HepG2 (cell line): Measurements from ENCODE around the gene CD300A. TPM values are rescaled to one million over a fixed set of nuclear protein-coding genes. Genes with fewer than 3 reads are reported as not detected.

Source experiments
- CHD2 ChIP-seq: IDR thresholded peaks from 2 replicates; pipeline ENCODE4 v1.6.1; 2011; ENCODE audit warnings: low read depth, low read length, improper control_type of control experiment
- MAF1 ChIP-seq: sonication (generic); formaldehyde crosslinking; IDR thresholded peaks from 2 replicates; pipeline ENCODE4 v1.5.0; 2020; ENCODE audit warnings: missing genetic modification reagents, borderline replicate concordance
- MBNL3 ChIP-seq: fragments of 250-450 bp; sonication (Bioruptor Pico); conservative IDR thresholded peaks from 2 replicates; pipeline ENCODE4 v1.8.0; 2022; ENCODE audit warnings: mild to moderate bottlenecking, inconsistent platforms
- NFRKB ChIP-seq: fragments of 450-650 bp; IDR thresholded peaks from 2 replicates; pipeline ENCODE4 v1.6.1; 2017
- PAF1 ChIP-seq: IDR thresholded peaks from 2 replicates; pipeline ENCODE4 v1.6.1; 2016; ENCODE audit warnings: missing genetic modification reagents, missing compliant biosample characterization
- SATB2 ChIP-seq: sonication (generic); formaldehyde crosslinking; IDR thresholded peaks from 2 replicates; pipeline ENCODE4 v1.5.0; 2020; ENCODE audit warnings: missing genetic modification reagents
- ZFP36 ChIP-seq: fragments of 150-350 bp; IDR thresholded peaks from 2 replicates; pipeline ENCODE4 v1.6.1; 2018; ENCODE audit warnings: borderline replicate concordance, low read length, low read depth; ENCODE audit not compliant: partially characterized antibody
- ZFP62 ChIP-seq: sonication (generic); formaldehyde crosslinking; IDR thresholded peaks from 2 replicates; pipeline ENCODE4 v1.4.0; 2020; ENCODE audit warnings: missing genetic modification reagents
- ZFP82 ChIP-seq: sonication (generic); formaldehyde crosslinking; IDR thresholded peaks from 2 replicates; pipeline ENCODE4 v1.5.1; 2020; ENCODE audit warnings: mild to moderate bottlenecking, missing genetic modification reagents, borderline replicate concordance
- ZNF251 ChIP-seq: sonication (generic); formaldehyde crosslinking; IDR thresholded peaks from 2 replicates; pipeline ENCODE4 v1.9.0; 2021; ENCODE audit warnings: mild to moderate bottlenecking, missing genetic modification reagents
- ZNF326 ChIP-seq: sonication (generic); formaldehyde crosslinking; IDR thresholded peaks from 2 replicates; pipeline ENCODE4 v1.4.0; 2020; ENCODE audit warnings: missing genetic modification reagents, borderline replicate concordance
- ZNF432 ChIP-seq: sonication (generic); formaldehyde crosslinking; IDR thresholded peaks from 2 replicates; pipeline ENCODE4 v1.5.0; 2020; ENCODE audit warnings: missing genetic modification reagents, mild to moderate bottlenecking, borderline replicate concordance
- ZNF652 ChIP-seq: IDR thresholded peaks from 2 replicates; pipeline ENCODE4 v1.6.1; 2016; ENCODE audit warnings: low read depth, borderline replicate concordance
- ZNF747 ChIP-seq: sonication (generic); formaldehyde crosslinking; IDR thresholded peaks from 2 replicates; pipeline ENCODE4 v1.8.1; 2023; ENCODE audit warnings: missing genetic modification reagents, mild to moderate bottlenecking, borderline replicate concordance
- polyA plus RNA-seq, 8 experiments: library from polyadenylated mRNA; depleted of rRNA in 3 of 8; stranded (reverse) in 7 of 8; unstranded in 1 of 8; fragments of >200 nt; fragmentation: Illumina TruSeq in 4 of 8; extraction: Trizol in 4 of 8; gene quantifications; 2 replicates each; pipeline versions ENCODE4 v1.2.1 to v1.2.3, GENCODE V29; 2011 to 2016; ENCODE audit warnings: low read depth in 4 of 8, missing spikeins in 1 of 8, mixed read lengths in 1 of 8; ENCODE audit not compliant: insufficient read depth in 1 of 8
- total RNA-seq, 5 experiments: library from RNA; depleted of rRNA; stranded (reverse); fragments of >200 nt; fragmentation: Illumina TruSeq; extraction: Trizol; gene quantifications; 2 replicates each; pipeline ENCODE4 v1.2.3, GENCODE V29; 2016; ENCODE audit warnings: low read depth in 1 of 5
- TF ChIP-seq, protein P1 (sequence below): sonication (generic); formaldehyde crosslinking; IDR thresholded peaks from 2 replicates; pipeline ENCODE4 v1.4.0; 2020; ENCODE audit warnings: missing genetic modification reagents, mild to moderate bottlenecking, borderline replicate concordance
- TF ChIP-seq, protein P2 (sequence below): sonication (generic); formaldehyde crosslinking; IDR thresholded peaks from 2 replicates; pipeline ENCODE4 v1.4.0; 2020; ENCODE audit warnings: missing genetic modification reagents, borderline replicate concordance
- TF ChIP-seq, protein P3 (sequence below): sonication (generic); formaldehyde crosslinking; IDR thresholded peaks from 2 replicates; pipeline ENCODE4 v1.4.0; 2020; ENCODE audit warnings: missing genetic modification reagents
- TF ChIP-seq, protein P4 (sequence below): sonication (generic); formaldehyde crosslinking; IDR thresholded peaks from 2 replicates; pipeline ENCODE4 v1.5.0; 2020; ENCODE audit warnings: mild to moderate bottlenecking, low read depth, missing genetic modification reagents, borderline replicate concordance

The CD300A gene
- total and polyA plus RNA-seq, 2 of the 13 experiments (the other 11 are each of a cell fraction or from before 2014, with no cell fraction given), result not detected

DNA sequence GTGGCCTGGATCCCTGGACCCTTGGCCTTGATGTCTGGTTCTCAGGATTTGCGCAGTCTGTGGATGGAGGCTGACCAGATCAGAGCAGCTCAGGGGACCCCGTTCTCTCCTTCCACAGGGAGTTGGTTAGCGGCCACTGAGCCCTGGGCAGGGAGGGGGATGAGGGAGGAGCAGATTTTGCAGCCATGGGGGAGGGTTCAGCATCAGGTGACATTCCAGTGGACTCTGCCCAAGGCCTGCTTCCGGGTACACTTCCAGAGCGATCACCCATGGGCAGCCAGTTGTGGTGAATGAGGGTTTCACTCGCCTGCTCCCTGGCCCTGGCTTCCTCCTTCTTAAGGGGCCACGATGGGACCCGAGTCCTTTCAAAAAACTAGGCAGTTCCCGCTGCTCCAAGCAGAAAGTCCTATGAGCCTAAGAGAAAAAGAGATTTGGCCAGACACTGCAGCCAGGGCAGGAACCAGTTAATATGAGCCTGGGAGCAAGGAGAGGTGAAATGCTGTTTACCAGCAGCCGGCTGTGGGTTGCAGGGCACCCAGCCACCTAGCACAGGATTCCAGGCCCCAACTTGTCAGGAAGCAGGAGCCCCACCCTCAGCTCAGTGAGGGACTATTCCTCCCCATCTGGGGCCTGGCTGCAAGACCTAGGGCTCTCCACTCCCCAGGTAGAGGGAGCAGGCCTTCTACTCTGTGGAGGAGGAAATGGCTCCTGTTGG is 39.2 kb upstream of the CD300A start (continued):
- no peak for TF ChIP-seq ZNF251 (CRISPR knock-in tag)
- TF ChIP-seq MAF1, result no peak; the same call in 1 of the 2 replicates
- TF ChIP-seq NFRKB, result no peak
- no peak for TF ChIP-seq ZNF432
- TF ChIP-seq, protein P1, sequence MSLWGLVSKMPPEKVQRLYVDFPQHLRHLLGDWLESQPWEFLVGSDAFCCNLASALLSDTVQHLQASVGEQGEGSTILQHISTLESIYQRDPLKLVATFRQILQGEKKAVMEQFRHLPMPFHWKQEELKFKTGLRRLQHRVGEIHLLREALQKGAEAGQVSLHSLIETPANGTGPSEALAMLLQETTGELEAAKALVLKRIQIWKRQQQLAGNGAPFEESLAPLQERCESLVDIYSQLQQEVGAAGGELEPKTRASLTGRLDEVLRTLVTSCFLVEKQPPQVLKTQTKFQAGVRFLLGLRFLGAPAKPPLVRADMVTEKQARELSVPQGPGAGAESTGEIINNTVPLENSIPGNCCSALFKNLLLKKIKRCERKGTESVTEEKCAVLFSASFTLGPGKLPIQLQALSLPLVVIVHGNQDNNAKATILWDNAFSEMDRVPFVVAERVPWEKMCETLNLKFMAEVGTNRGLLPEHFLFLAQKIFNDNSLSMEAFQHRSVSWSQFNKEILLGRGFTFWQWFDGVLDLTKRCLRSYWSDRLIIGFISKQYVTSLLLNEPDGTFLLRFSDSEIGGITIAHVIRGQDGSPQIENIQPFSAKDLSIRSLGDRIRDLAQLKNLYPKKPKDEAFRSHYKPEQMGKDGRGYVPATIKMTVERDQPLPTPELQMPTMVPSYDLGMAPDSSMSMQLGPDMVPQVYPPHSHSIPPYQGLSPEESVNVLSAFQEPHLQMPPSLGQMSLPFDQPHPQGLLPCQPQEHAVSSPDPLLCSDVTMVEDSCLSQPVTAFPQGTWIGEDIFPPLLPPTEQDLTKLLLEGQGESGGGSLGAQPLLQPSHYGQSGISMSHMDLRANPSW (CRISPR knock-in tag), result 0 out of 2 replicates have a peak, but pooled peaks have one; percentile 42
- TF ChIP-seq, protein P2, sequence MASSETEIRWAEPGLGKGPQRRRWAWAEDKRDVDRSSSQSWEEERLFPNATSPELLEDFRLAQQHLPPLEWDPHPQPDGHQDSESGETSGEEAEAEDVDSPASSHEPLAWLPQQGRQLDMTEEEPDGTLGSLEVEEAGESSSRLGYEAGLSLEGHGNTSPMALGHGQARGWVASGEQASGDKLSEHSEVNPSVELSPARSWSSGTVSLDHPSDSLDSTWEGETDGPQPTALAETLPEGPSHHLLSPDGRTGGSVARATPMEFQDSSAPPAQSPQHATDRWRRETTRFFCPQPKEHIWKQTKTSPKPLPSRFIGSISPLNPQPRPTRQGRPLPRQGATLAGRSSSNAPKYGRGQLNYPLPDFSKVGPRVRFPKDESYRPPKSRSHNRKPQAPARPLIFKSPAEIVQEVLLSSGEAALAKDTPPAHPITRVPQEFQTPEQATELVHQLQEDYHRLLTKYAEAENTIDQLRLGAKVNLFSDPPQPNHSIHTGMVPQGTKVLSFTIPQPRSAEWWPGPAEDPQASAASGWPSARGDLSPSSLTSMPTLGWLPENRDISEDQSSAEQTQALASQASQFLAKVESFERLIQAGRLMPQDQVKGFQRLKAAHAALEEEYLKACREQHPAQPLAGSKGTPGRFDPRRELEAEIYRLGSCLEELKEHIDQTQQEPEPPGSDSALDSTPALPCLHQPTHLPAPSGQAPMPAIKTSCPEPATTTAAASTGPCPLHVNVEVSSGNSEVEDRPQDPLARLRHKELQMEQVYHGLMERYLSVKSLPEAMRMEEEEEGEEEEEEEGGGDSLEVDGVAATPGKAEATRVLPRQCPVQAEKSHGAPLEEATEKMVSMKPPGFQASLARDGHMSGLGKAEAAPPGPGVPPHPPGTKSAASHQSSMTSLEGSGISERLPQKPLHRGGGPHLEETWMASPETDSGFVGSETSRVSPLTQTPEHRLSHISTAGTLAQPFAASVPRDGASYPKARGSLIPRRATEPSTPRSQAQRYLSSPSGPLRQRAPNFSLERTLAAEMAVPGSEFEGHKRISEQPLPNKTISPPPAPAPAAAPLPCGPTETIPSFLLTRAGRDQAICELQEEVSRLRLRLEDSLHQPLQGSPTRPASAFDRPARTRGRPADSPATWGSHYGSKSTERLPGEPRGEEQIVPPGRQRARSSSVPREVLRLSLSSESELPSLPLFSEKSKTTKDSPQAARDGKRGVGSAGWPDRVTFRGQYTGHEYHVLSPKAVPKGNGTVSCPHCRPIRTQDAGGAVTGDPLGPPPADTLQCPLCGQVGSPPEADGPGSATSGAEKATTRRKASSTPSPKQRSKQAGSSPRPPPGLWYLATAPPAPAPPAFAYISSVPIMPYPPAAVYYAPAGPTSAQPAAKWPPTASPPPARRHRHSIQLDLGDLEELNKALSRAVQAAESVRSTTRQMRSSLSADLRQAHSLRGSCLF (CRISPR knock-in tag), result no peak
- TF ChIP-seq ZNF747 (CRISPR knock-in tag), result peak; percentile 38; the same call in 1 of the 2 replicates
- TF ChIP-seq CHD2, result 0 out of 2 replicates have a peak, but pooled peaks have one; percentile 26
- TF ChIP-seq, protein P3, sequence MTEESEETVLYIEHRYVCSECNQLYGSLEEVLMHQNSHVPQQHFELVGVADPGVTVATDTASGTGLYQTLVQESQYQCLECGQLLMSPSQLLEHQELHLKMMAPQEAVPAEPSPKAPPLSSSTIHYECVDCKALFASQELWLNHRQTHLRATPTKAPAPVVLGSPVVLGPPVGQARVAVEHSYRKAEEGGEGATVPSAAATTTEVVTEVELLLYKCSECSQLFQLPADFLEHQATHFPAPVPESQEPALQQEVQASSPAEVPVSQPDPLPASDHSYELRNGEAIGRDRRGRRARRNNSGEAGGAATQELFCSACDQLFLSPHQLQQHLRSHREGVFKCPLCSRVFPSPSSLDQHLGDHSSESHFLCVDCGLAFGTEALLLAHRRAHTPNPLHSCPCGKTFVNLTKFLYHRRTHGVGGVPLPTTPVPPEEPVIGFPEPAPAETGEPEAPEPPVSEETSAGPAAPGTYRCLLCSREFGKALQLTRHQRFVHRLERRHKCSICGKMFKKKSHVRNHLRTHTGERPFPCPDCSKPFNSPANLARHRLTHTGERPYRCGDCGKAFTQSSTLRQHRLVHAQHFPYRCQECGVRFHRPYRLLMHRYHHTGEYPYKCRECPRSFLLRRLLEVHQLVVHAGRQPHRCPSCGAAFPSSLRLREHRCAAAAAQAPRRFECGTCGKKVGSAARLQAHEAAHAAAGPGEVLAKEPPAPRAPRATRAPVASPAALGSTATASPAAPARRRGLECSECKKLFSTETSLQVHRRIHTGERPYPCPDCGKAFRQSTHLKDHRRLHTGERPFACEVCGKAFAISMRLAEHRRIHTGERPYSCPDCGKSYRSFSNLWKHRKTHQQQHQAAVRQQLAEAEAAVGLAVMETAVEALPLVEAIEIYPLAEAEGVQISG (CRISPR knock-in tag), result peak; percentile 83
- TF ChIP-seq SATB2, result 0 out of 2 replicates have a peak, but pooled peaks have one; percentile 65
- TF ChIP-seq MBNL3 (CRISPR knock-in tag), result no peak
- no peak for TF ChIP-seq ZFP82
- no peak for TF ChIP-seq ZFP62 (CRISPR knock-in tag)
- peak; percentile 95 for TF ChIP-seq ZNF652
- TF ChIP-seq, protein P4, sequence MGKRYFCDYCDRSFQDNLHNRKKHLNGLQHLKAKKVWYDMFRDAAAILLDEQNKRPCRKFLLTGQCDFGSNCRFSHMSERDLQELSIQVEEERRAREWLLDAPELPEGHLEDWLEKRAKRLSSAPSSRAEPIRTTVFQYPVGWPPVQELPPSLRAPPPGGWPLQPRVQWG (CRISPR knock-in tag), result no peak
- no peak for TF ChIP-seq ZNF326 (CRISPR knock-in tag)
- no peak for TF ChIP-seq PAF1 (CRISPR knock-in tag)
- TF ChIP-seq ZFP36, result no peak
